ENCODE measurements around the gene TRAF1. TPM values are rescaled to one million over a fixed set of nuclear protein-coding genes. Genes with fewer than 3 reads are reported as not detected.
A peak's percentile ranks its signal among the peaks of the same experiment; 100 is the strongest.

The TRAF1 gene
- total RNA-seq, 2 donors from 2014 or later, result 1.5 to 3.1 TPM

DNA sequence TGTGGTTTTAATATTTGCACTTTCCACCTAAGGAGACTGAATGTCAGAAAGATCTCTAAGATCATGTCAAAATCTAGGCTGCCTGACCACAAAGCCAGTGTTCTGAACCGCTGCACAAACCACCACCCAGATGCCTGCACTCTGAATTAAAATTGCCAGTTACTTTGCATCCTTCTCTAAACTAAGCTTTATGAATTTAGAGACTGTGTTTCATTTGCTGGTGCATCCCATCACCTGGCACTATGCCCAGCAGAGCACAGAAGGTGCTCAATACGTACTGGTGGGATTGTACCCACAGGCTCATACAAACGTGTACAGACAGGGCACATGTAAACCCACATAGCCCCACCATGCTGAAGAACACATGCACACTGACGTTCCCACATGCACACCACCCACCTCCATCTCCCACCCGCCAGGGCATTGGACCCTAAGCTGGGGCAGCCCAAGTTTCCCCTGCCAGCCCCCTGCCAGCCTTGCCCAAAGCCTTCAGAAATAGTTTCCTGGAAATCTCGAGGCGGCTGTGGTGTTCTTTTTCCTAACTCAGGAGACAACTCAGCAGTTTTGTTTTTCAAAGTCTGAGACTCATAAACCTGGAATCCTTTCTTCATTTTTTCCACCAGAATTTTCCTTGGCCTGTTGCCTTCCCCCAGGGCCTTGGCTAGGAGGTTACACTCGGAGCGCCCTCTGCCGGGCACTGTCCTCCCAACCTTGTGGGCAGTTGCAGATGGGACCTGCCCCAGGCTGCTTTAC is 9.6 kb upstream of the TRAF1 start:
- H3K27ac ChIP-seq, result peak overlapping the region; percentile 40
- peaks cover 5% of the 10 kb centered on the region for H3K4me1 ChIP-seq
- intact Hi-C loops (cut with DNase I), result loop anchor here (2.0 to 5.0 kb wide), 3 partner anchors 69 to 177 kb away; no protein-coding TSS in a partner anchor
- peak overlapping the region in 1 of 2 donors; percentile 52 for H3K9ac ChIP-seq (ENCODE audit: low read depth in 2 of 2, low read length in 2 of 2)
- H3K27me3 ChIP-seq, result no peaks in the 10 kb centered on the region
- TF ChIP-seq, protein P1, sequence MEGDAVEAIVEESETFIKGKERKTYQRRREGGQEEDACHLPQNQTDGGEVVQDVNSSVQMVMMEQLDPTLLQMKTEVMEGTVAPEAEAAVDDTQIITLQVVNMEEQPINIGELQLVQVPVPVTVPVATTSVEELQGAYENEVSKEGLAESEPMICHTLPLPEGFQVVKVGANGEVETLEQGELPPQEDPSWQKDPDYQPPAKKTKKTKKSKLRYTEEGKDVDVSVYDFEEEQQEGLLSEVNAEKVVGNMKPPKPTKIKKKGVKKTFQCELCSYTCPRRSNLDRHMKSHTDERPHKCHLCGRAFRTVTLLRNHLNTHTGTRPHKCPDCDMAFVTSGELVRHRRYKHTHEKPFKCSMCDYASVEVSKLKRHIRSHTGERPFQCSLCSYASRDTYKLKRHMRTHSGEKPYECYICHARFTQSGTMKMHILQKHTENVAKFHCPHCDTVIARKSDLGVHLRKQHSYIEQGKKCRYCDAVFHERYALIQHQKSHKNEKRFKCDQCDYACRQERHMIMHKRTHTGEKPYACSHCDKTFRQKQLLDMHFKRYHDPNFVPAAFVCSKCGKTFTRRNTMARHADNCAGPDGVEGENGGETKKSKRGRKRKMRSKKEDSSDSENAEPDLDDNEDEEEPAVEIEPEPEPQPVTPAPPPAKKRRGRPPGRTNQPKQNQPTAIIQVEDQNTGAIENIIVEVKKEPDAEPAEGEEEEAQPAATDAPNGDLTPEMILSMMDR (IDR thresholded peaks at IDR 0.05), result peak; percentile 84
- no peak overlapping the region for H3K4me3 ChIP-seq
- peak; percentile 98 for DNase-seq
- H3K36me3 ChIP-seq, result no peaks in the 10 kb centered on the region
- no peaks in the 10 kb centered on the region for H3K9me3 ChIP-seq

DNA sequence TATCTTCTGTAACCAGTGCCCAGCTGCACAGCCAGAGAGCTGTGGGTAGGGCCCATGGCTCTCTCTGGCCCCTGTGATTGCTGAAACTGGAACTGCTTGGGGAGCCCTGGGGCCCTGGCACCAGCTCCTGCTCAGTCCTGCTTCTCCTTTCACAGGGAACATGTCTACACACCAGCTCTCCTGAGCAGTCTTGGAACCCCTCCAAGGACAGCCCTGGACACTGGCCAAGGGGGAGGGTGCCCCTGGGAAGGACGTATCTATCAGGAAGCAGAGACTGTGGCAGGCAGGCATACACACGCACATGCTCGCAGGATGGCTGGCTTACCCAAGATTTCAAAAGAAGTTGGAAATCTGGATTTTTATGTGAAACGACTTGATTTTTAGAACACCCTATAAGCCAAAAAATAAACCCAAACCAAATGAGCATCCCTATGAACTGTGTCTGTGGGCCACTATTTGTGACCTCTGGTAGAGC is 8.8 kb upstream of the TRAF1 start:
- peaks cover 5% of the 10 kb centered on the region for H3K4me1 ChIP-seq
- H3K9ac ChIP-seq (ENCODE audit: low read depth in 2 of 2, low read length in 2 of 2), result peak overlapping the region in 1 of 2 donors; percentile 52
- no peak overlapping the region for H3K4me3 ChIP-seq

DNA sequence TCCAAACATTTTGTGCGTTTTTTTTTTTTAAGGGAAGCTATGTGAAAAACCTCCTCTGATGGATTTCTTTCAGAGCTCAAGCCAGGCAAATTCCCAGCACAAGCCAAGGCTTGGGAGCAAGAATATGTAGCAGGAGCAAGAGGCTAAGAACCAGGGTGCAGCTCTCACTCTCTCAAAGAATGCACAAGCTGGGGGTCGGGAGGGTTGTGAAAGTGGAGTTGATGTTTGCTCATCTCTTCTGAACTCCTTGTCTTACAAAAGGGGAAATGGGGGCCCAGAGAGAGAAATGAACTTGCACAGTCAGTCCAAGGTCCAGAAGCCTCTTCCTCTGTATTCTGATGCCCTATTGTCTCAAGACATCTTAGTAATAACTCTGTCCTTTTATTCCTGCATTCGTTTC is 7.7 kb upstream of the TRAF1 start:
- Histone ChIP-seq H3K9ac (ENCODE audit: low read depth in 2 of 2, low read length in 2 of 2) (no peak overlapping the region), H3K27me3 (no peaks in the 10 kb centered on the region), H3K4me3 (no peak overlapping the region), H3K4me1 (peaks cover 5% of the 10 kb centered on the region), H3K36me3 (no peaks in the 10 kb centered on the region), H3K27ac (peak overlapping the region; percentile 24), H3K9me3 (no peaks in the 10 kb centered on the region)
- DNase-seq, result no peak
- TF ChIP-seq, protein P1 (IDR thresholded peaks at IDR 0.05), result no peak
- intact Hi-C loops (cut with DNase I), result no loop called here

More for the DNA sequence above, 8.8 kb upstream of the TRAF1 start:
- intact Hi-C loops (cut with DNase I), result loop anchor here (5.0 kb wide), 2 partner anchors 68 to 163 kb away; no protein-coding TSS in a partner anchor
- TF ChIP-seq, protein P1 (IDR thresholded peaks at IDR 0.05), result no peak
- Histone ChIP-seq H3K36me3 (no peaks in the 10 kb centered on the region), H3K27ac (peak overlapping the region; percentile 40), H3K27me3 (no peaks in the 10 kb centered on the region), H3K9me3 (no peaks in the 10 kb centered on the region)
- DNase-seq, result peak; percentile 99

DNA sequence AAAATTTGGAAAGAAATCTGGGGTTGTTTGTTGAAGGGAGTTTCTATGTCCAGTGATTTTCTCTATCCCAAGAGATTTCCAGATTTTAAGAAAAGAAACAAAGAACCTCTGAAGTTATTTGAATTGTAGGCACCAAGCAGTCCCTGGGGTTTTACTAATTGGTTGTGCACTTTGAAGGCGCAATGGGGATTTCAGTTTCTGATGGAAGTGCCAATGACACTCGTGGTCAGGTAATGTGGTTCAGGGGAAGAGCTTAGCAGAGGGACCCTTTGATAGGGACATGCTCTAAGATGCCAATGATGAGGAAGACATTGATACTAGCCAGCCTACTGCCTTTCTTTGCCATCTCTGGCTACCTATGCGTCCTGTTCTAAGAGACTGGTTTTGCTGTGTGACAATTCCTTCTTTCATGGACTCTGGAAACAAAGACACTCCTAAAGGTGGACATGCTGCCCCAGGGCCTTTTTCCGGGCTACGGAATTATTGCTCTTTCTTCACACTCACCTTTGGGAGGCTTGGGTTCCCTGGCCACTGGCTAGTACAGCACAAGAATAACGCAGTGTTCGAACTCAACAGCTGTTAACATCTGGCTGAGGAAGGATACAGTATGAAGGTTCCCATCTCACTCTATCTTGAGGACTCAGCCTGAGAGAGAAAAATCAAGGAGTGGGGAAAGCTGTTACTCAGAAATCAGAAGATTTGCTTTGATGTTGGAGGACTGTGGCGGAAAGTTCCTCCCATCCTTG is 6.9 kb upstream of the TRAF1 start:
- H3K36me3 ChIP-seq, result no peaks in the 10 kb centered on the region
- TF ChIP-seq, protein P1 (IDR thresholded peaks at IDR 0.05), result no peak
- no peak overlapping the region for H3K9ac ChIP-seq (ENCODE audit: low read depth in 2 of 2, low read length in 2 of 2)
- no peaks in the 10 kb centered on the region for H3K27me3 ChIP-seq
- H3K27ac ChIP-seq, result no peak overlapping the region
- intact Hi-C loops (cut with DNase I), result no loop called here
- H3K9me3 ChIP-seq, result no peaks in the 10 kb centered on the region
- peaks cover 5% of the 10 kb centered on the region for H3K4me1 ChIP-seq
- no peak overlapping the region for H3K4me3 ChIP-seq
- no peak for DNase-seq

DNA sequence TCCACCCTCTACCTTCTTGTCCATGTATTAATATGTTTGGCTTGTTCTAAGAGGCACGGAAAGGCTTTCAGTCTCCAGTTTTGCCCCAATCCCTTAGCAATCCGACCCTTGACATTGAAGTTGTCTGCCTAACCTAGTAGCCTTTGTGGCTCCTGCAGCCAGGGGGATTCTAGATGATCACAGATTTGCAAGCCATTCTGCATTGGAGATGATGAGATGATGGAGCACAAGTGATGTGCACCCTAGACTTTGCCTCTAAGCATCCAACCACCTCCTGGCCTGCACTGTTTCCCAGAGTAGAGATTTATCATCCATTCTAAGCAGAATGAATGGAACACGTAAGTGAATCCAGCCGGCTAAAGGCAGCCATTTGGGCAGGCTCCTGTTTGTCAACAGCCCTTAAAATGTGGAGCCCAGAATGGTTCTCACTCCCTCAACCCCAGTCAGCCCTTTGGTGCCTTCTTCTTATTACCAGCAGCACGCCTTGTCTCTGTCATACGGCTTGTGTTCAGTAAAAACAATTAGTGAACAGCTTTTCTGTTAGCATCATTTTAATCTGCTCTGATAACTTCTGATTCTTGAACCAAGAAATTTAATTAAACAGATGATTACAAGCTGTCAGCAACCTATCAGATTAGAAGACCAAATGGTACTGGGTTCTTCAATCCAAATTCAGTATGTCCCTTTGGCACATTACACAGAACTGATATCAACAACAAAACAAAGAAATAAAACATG is 5.7 kb upstream of the TRAF1 start:
- Histone ChIP-seq H3K9me3 (no peaks in the 10 kb centered on the region), H3K4me3 (no peak overlapping the region), H3K36me3 (no peaks in the 10 kb centered on the region), H3K9ac (ENCODE audit: low read depth in 2 of 2, low read length in 2 of 2) (no peak overlapping the region), H3K4me1 (peaks cover 5% of the 10 kb centered on the region), H3K27ac (peak overlapping the region; percentile 69), H3K27me3 (no peaks in the 10 kb centered on the region)
- DNase-seq, result no peak
- TF ChIP-seq, protein P1 (IDR thresholded peaks at IDR 0.05), result no peak
- intact Hi-C loops (cut with DNase I), result no loop called here

Measured in colonic mucosa (tissue), 4 donors.